Measurements from ENCODE around the gene ADRA1B. TPM values are rescaled to one million over a fixed set of nuclear protein-coding genes. Genes with fewer than 3 reads are reported as not detected.
"Not testable (repeated sequence)": the region's sequence is repeated elsewhere in the genome, so short reads cannot be mapped to it uniquely, and the experiment has no call there.

Gene ADRA1B
- total RNA-seq, 1 donor from 2014 or later = 0.57 TPM

- Mint-ChIP-seq H3K9me3 (ENCODE audit: low read depth) (no peaks in the 10 kb centered on the region), H3K4me3 (ENCODE audit: low read depth) (no peak overlapping the region), H3K27ac (no peak overlapping the region), H3K4me1 (ENCODE audit: low read depth) (no peaks in the 10 kb centered on the region), H3K27me3 (peaks cover 7% of the 10 kb centered on the region), H3K36me3 (ENCODE audit: insufficient read depth) (no peaks in the 10 kb centered on the region)
- DNase-seq (ENCODE audit: low spot score, unreplicated experiment) = no peak
- TF ChIP-seq CTCF (IDR thresholded peaks at IDR 0.05; ENCODE audit: unreplicated experiment) = no peak
These were observed 45.2 kb downstream of the ADRA1B start for GRCh38 chr5:159961176-159962160.

GRCh38 chr5:159962214-159962613 lies 45.9 kb downstream of the ADRA1B start:
- Mint-ChIP-seq H3K27ac (no peak overlapping the region), H3K9me3 (ENCODE audit: low read depth) (no peaks in the 10 kb centered on the region), H3K4me1 (ENCODE audit: low read depth) (no peaks in the 10 kb centered on the region), H3K4me3 (ENCODE audit: low read depth) (no peak overlapping the region), H3K36me3 (ENCODE audit: insufficient read depth) (no peaks in the 10 kb centered on the region), H3K27me3 (peaks cover 14% of the 10 kb centered on the region)
- DNase-seq (ENCODE audit: low spot score, unreplicated experiment) = no peak
- TF ChIP-seq CTCF (IDR thresholded peaks at IDR 0.05; ENCODE audit: unreplicated experiment) = no peak

GRCh38 chr5:159963935-159964334 lies 47.7 kb downstream of the ADRA1B start:
- Mint-ChIP-seq H3K27ac (no peak overlapping the region), H3K27me3 (peaks cover 30% of the 10 kb centered on the region), H3K36me3 (ENCODE audit: insufficient read depth) (no peaks in the 10 kb centered on the region), H3K4me3 (ENCODE audit: low read depth) (no peak overlapping the region), H3K9me3 (ENCODE audit: low read depth) (no peaks in the 10 kb centered on the region), H3K4me1 (ENCODE audit: low read depth) (no peaks in the 10 kb centered on the region)
- no peak for TF ChIP-seq CTCF (IDR thresholded peaks at IDR 0.05; ENCODE audit: unreplicated experiment)
- DNase-seq (ENCODE audit: low spot score, unreplicated experiment) = no peak

GRCh38 chr5:159965031-159965837 lies 49.0 kb downstream of the ADRA1B start:
- peak; percentile 39 for DNase-seq (ENCODE audit: low spot score, unreplicated experiment)
- H3K27ac Mint-ChIP-seq = peak overlapping the region; percentile 15

GRCh38 chr5:159965838-159966128 lies 49.5 kb downstream of the ADRA1B start:
- not testable (repeated sequence) for H3K27ac Mint-ChIP-seq; H3K9me3 Mint-ChIP-seq (ENCODE audit: low read depth); DNase-seq (ENCODE audit: low spot score, unreplicated experiment); H3K36me3 Mint-ChIP-seq (ENCODE audit: insufficient read depth); H3K4me3 Mint-ChIP-seq (ENCODE audit: low read depth); H3K4me1 Mint-ChIP-seq (ENCODE audit: low read depth)
- H3K27me3 Mint-ChIP-seq = peaks cover 45% of the 10 kb centered on the region

More at GRCh38 chr5:159965031-159965837, 49.0 kb downstream of the ADRA1B start:
- Mint-ChIP-seq H3K9me3 (ENCODE audit: low read depth) (no peaks in the 10 kb centered on the region), H3K36me3 (ENCODE audit: insufficient read depth) (no peaks in the 10 kb centered on the region), H3K4me3 (ENCODE audit: low read depth) (no peak overlapping the region), H3K27me3 (peaks cover 40% of the 10 kb centered on the region), H3K4me1 (ENCODE audit: low read depth) (no peaks in the 10 kb centered on the region)
- TF ChIP-seq CTCF (IDR thresholded peaks at IDR 0.05; ENCODE audit: unreplicated experiment) = peak; percentile 63

All from progenitor cell of endocrine pancreas (in vitro differentiated cells).